GM12801 (cell line): ENCODE data around the gene INO80.

Experiments
- CTCF ChIP-seq: IDR thresholded peaks from one replicate; pipeline ENCODE4 v1.5.1; 2011; ENCODE audit warnings: control low read depth; ENCODE audit not compliant: insufficient read length; ENCODE audit errors: extremely low read depth

INO80 gene

GRCh38 chr15:40968290-40969085, 147.6 kb downstream of the INO80 start:
- TF ChIP-seq CTCF: no peak

- TF ChIP-seq CTCF: no peak
Observed at GRCh38 chr15:40964634-40965033, 151.4 kb downstream of the INO80 start.

- TF ChIP-seq CTCF: no peak
Observed at GRCh38 chr15:40964006-40964405, 152.1 kb downstream of the INO80 start.

- TF ChIP-seq CTCF: no peak
Observed at GRCh38 chr15:40963201-40963600, 152.9 kb downstream of the INO80 start.

- no peak for TF ChIP-seq CTCF
Observed at GRCh38 chr15:40960925-40961324, 155.2 kb downstream of the INO80 start.

GRCh38 chr15:40960151-40960885, 155.8 kb downstream of the INO80 start:
- no peak for TF ChIP-seq CTCF

GRCh38 chr15:40959331-40960141, 156.5 kb downstream of the INO80 start:
- TF ChIP-seq CTCF: no peak
